Motor neuron (in vitro differentiated cells): ENCODE results near the gene ETV3. TPM values are rescaled to one million over a fixed set of nuclear protein-coding genes. Genes with fewer than 3 reads are reported as not detected.

Experiments used
- ATAC-seq, 8 experiments: fragments of 200-7000 bp; cut with Tn5 transposase; replicated peaks in 6 of 8; 2 replicates each; pipeline ENCODE4 v1.8.0; 2021; ENCODE audit warnings: mild to moderate bottlenecking in 8 of 8, moderate library complexity in 8 of 8
- H3K27ac ChIP-seq, 2 donors: fragments of 250-450 bp; sonication (Bioruptor Pico); 2 replicates each; pipeline ENCODE4 v1.9.0; 2021; ENCODE audit warnings: antibody characterized with exemption in 2 of 2, mild to moderate bottlenecking in 2 of 2, moderate library complexity in 1 of 2
- H3K4me1 ChIP-seq, 2 donors: fragments of 250-450 bp; sonication (Bioruptor Pico); replicated peaks in 1 of 2; 2 replicates each; pipeline ENCODE4 v1.6.1; 2021; ENCODE audit warnings: antibody characterized with exemption in 2 of 2, mild to moderate bottlenecking in 2 of 2, moderate library complexity in 1 of 2
- H3K4me3 ChIP-seq, 5 donors: fragments of 250-450 bp; sonication (Bioruptor Pico); 2 replicates each; pipeline ENCODE4 v1.9.0; 2021; ENCODE audit warnings: antibody characterized with exemption in 5 of 5, mild to moderate bottlenecking in 5 of 5, moderate library complexity in 4 of 5
- WGBS, 10 experiments: fragments of 450-650 bp; shearing (Covaris generic); methylation state at CpG; one replicate each; pipeline ENCODE4 v1.0.0; 2022; 5-methylcytosine and 5-hydroxymethylcytosine counted together
- in situ Hi-C, 9 experiments: fragments of 400-800 bp; cut with MboI; loops; one replicate each; pipeline ENCODE4 v1.15.0; 2021; ENCODE audit warnings: low sequenced_read_pairs in 9 of 9, low pct_unique_long_range_greater_than_20kb in 2 of 9; ENCODE audit not compliant: unreplicated experiment in 9 of 9
- total RNA-seq, 8 experiments: library from RNA; unstranded; fragments of 300-600 nt; gene quantifications; 2 replicates each; pipeline versions ENCODE4 v1.2.3 to v1.2.4, GENCODE V29; 2022

ETV3 gene
- total RNA-seq, 8 experiments from 2014 or later, result 14.3 to 25.4 (median 20.1) TPM

GRCh38 chr1:157115429-157115838, 22.8 kb downstream of the ETV3 start:
- no peak overlapping the region for H3K4me3 ChIP-seq
- H3K4me1 ChIP-seq, result peaks cover 23 to 33% of the 10 kb centered on the region in 2 donors
- H3K27ac ChIP-seq, result peak overlapping the region in 1 of 2 donors; percentile 34
- peak in 5 of 8 experiments; percentile 40 to 77 (median 72) for ATAC-seq
- in situ Hi-C loops, result no loop called here
- 20% methylated on average over 1 of the region's 3 CpGs; no CpG with 5 or more reads in 9 of the 10 experiments for WGBS, 10 experiments

- Histone ChIP-seq H3K4me1 (peaks cover 23 to 33% of the 10 kb centered on the region in 2 donors), H3K4me3 (no peak overlapping the region), H3K27ac (peak overlapping the region in 1 of 2 donors; percentile 48)
- no peak for ATAC-seq
- in situ Hi-C loops, result no loop called here
- WGBS, 10 experiments, result 33 to 87% (median 67%) methylated on average over 1 to 8 of the region's 18 CpGs; no CpG with 5 or more reads in 3 of the 10 experiments
These were observed 23.7 kb downstream of the ETV3 start for GRCh38 chr1:157114183-157115121.

GRCh38 chr1:157113631-157114030, 24.6 kb downstream of the ETV3 start:
- WGBS, 10 experiments, result 27 to 83% (median 46%) methylated on average over 1 to 3 of the region's 3 CpGs; no CpG with 5 or more reads in 3 of the 10 experiments

GRCh38 chr1:157113106-157113505, 25.1 kb downstream of the ETV3 start:
- no peak overlapping the region for H3K27ac ChIP-seq
- in situ Hi-C loops, result no loop called here
- H3K4me3 ChIP-seq, result no peak overlapping the region
- ATAC-seq, result no peak
- peaks cover 23 to 34% of the 10 kb centered on the region in 2 donors for H3K4me1 ChIP-seq
- 40 to 78% (median 68%) methylated on average over 1 to 5 of the region's 7 CpGs; no CpG with 5 or more reads in 6 of the 10 experiments for WGBS, 10 experiments

More at GRCh38 chr1:157113631-157114030, 24.6 kb downstream of the ETV3 start:
- in situ Hi-C loops, result no loop called here
- Histone ChIP-seq H3K27ac (no peak overlapping the region), H3K4me1 (peaks cover 23 to 33% of the 10 kb centered on the region in 2 donors), H3K4me3 (no peak overlapping the region)
- ATAC-seq, result no peak

GRCh38 chr1:157112186-157112867, 25.9 kb downstream of the ETV3 start:
- no peak for ATAC-seq
- peaks cover 23 to 40% of the 10 kb centered on the region in 2 donors for H3K4me1 ChIP-seq
- in situ Hi-C loops, result no loop called here
- no peak overlapping the region for H3K27ac ChIP-seq
- H3K4me3 ChIP-seq, result no peak overlapping the region
- WGBS, 10 experiments, result 0 to 100% (median 63%) methylated on average over 1 to 6 of the region's 8 CpGs; no CpG with 5 or more reads in 3 of the 10 experiments

- Histone ChIP-seq H3K4me3 (no peak overlapping the region), H3K27ac (no peak overlapping the region), H3K4me1 (peaks cover 23 to 40% of the 10 kb centered on the region in 2 donors)
- ATAC-seq, result peak in 2 of 8 experiments; percentile 31 to 33
- 40 to 100% (median 66%) methylated on average over 1 to 7 of the region's 19 CpGs; no CpG with 5 or more reads in 6 of the 10 experiments for WGBS, 10 experiments
- in situ Hi-C loops, result no loop called here
These were observed 26.6 kb downstream of the ETV3 start for GRCh38 chr1:157111396-157112165.

- in situ Hi-C loops, result no loop called here
- Histone ChIP-seq H3K27ac (no peak overlapping the region), H3K4me3 (no peak overlapping the region), H3K4me1 (peaks cover 20 to 38% of the 10 kb centered on the region in 2 donors)
- 50 to 100% (median 96%) methylated on average over 1 to 3 of the region's 3 CpGs; no CpG with 5 or more reads in 4 of the 10 experiments for WGBS, 10 experiments
- no peak for ATAC-seq
These were observed 27.5 kb downstream of the ETV3 start for GRCh38 chr1:157110686-157111085.

- in situ Hi-C loops, result no loop called here
- H3K4me3 ChIP-seq, result no peak overlapping the region
- peak in 1 of 8 experiments; percentile 19 for ATAC-seq
- 8 to 94% (median 79%) methylated on average over 2 to 6 of the region's 6 CpGs; no CpG with 5 or more reads in 1 of the 10 experiments for WGBS, 10 experiments
- peaks cover 13 to 37% of the 10 kb centered on the region in 2 donors for H3K4me1 ChIP-seq
- no peak overlapping the region for H3K27ac ChIP-seq
These were observed 28.2 kb downstream of the ETV3 start for GRCh38 chr1:157110003-157110402.

GRCh38 chr1:157108448-157108847, 29.7 kb downstream of the ETV3 start:
- in situ Hi-C loops, result no loop called here
- H3K4me3 ChIP-seq, result no peak overlapping the region
- no peak for ATAC-seq
- no peak overlapping the region for H3K27ac ChIP-seq
- H3K4me1 ChIP-seq, result peaks cover 18 to 41% of the 10 kb centered on the region in 2 donors
- WGBS, 10 experiments, result 27 to 90% (median 68%) methylated on average over 3 to 6 of the region's 6 CpGs

GRCh38 chr1:157107702-157108101, 30.5 kb downstream of the ETV3 start:
- H3K27ac ChIP-seq, result no peak overlapping the region

GRCh38 chr1:157106813-157107189, 31.4 kb downstream of the ETV3 start:
- ATAC-seq, result no peak

More at GRCh38 chr1:157107702-157108101, 30.5 kb downstream of the ETV3 start:
- in situ Hi-C loops, result no loop called here
- WGBS, 10 experiments, result 52 to 76% (median 70%) methylated on average over 3 to 11 of the region's 19 CpGs; no CpG with 5 or more reads in 5 of the 10 experiments
- H3K4me1 ChIP-seq, result peaks cover 18 to 40% of the 10 kb centered on the region in 2 donors
- H3K4me3 ChIP-seq, result no peak overlapping the region
- ATAC-seq, result no peak

More at GRCh38 chr1:157106813-157107189, 31.4 kb downstream of the ETV3 start:
- in situ Hi-C loops, result no loop called here
- Histone ChIP-seq H3K4me1 (peaks cover 17 to 40% of the 10 kb centered on the region in 2 donors), H3K4me3 (no peak overlapping the region), H3K27ac (no peak overlapping the region)
- WGBS, 10 experiments, result 81 to 83% (median 83%) methylated on average over 4 to 6 of the region's 6 CpGs; no CpG with 5 or more reads in 7 of the 10 experiments
